HCT116 (cell line): ENCODE data around the gene FERD3L. TPM values are rescaled to one million over a fixed set of nuclear protein-coding genes. Genes with fewer than 3 reads are reported as not detected.

ENCODE experiments used
- ATAC-seq: fragments of 200-7000 bp; cut with Tn5 transposase; 2 replicates; pipeline ENCODE4 v1.9.1; 2020; ENCODE audit warnings: mild to moderate bottlenecking, moderate library complexity
- BruUV-seq: library from RNA; stranded (reverse); fragments of 400-500 nt; replicated peaks from 2 replicates; lab custom pipeline; 2021; lab: Mats Ljungman, UMichigan
- CTCF ChIA-PET: fragments of 300-600 bp; sonication (Branson Sonifier 250); formaldehyde crosslinking; loops from one replicate; lab custom pipeline; 2021; ENCODE audit warnings: antibody characterized with exemption; lab: Charles Lee
- POLR2A ChIA-PET: fragments of 300-600, 350-600 bp; sonication (Branson Sonifier 250); formaldehyde crosslinking; loops from one replicate; lab custom pipeline; 2021; ENCODE audit warnings: antibody characterized with exemption; lab: Charles Lee
- RAD21 ChIA-PET, 2 experiments: fragments of 300-600 bp; sonication (Branson Sonifier 250); formaldehyde crosslinking; loops; one replicate each; lab custom pipeline; 2023; ENCODE audit warnings: low total read pairs in 2 of 2; ENCODE audit not compliant: uncharacterized antibody in 2 of 2, unreplicated experiment in 2 of 2, low non-redundant PET in 1 of 2; lab: Charles Lee
- DNase-seq: peaks from one replicate; pipeline ENCODE4 v3.0.0-alpha.2; 2010; ENCODE audit warnings: low read depth, low spot score
- H2AFZ ChIP-seq: fragments of 200-600 bp; shearing (Covaris generic), sonication (generic); 2 replicates; pipeline ENCODE4 v1.6.1; 2017; ENCODE audit warnings: low read depth, mixed run types, mixed read lengths, antibody characterized with exemption, low read length; ENCODE audit not compliant: poor library complexity, severe bottlenecking
- H3K27ac ChIP-seq: 2 replicates; pipeline ENCODE4 v1.5.1; 2012; ENCODE audit warnings: low read depth, low read length
- H3K27me3 ChIP-seq: fragments of 200-600 bp; sonication (generic); 2 replicates; pipeline ENCODE4 v1.6.1; 2016; ENCODE audit warnings: mixed run types, low read length, mixed read lengths; ENCODE audit not compliant: insufficient read depth
- H3K36me3 ChIP-seq, 2 experiments: fragments of 200-500 bp in 1 of 2; fragments of 200-600 bp in 1 of 2; sonication (Bioruptor generic) in 1 of 2; sonication (generic) in 1 of 2; 2 replicates each; pipeline versions ENCODE4 v1.5.1 to v1.6.1; 2014 to 2016; ENCODE audit warnings: low read length in 2 of 2, inconsistent platforms in 1 of 2, mixed read lengths in 1 of 2, mixed run types in 1 of 2; ENCODE audit not compliant: insufficient read depth in 2 of 2, control insufficient read depth in 1 of 2
- H3K4me1 ChIP-seq, 2 experiments: fragments of 200-600 bp in 1 of 2; sonication (generic) in 1 of 2; 2 replicates each; pipeline versions ENCODE4 v1.5.1 to v1.6.1; 2012 to 2017; ENCODE audit warnings: low read length in 2 of 2, inconsistent platforms in 1 of 2, mild to moderate bottlenecking in 1 of 2, mixed read lengths in 1 of 2, mixed run types in 1 of 2, moderate library complexity in 1 of 2; ENCODE audit not compliant: insufficient read depth in 2 of 2, control insufficient read depth in 1 of 2
- H3K4me2 ChIP-seq: fragments of 200-600 bp; sonication (generic); 2 replicates; pipeline ENCODE4 v1.6.1; 2017; ENCODE audit warnings: mixed run types, low read length, mixed read lengths
- H3K4me3 ChIP-seq, 2 experiments: fragments of 200-600 bp in 1 of 2; sonication (generic) in 1 of 2; replicated peaks in 1 of 2; 2 replicates each; pipeline ENCODE4 v1.5.1; 2011 to 2016; ENCODE audit warnings: low read length in 2 of 2, control low read depth in 1 of 2, low read depth in 1 of 2, mild to moderate bottlenecking in 1 of 2, mixed read lengths in 1 of 2, mixed run types in 1 of 2
- H3K79me2 ChIP-seq: fragments of 200-600 bp; sonication (generic); 2 replicates; pipeline ENCODE4 v1.6.1; 2017; ENCODE audit warnings: mild to moderate bottlenecking, mixed run types, low read length, moderate library complexity, mixed read lengths; ENCODE audit not compliant: insufficient read depth
- H3K9ac ChIP-seq: fragments of 200-600 bp; sonication (generic); 2 replicates; pipeline ENCODE4 v1.6.1; 2016; ENCODE audit warnings: low read length, mixed read lengths
- H3K9me2 ChIP-seq: fragments of 200-600 bp; sonication (generic), shearing (Covaris generic); 2 replicates; pipeline ENCODE4 v1.6.1; 2017; ENCODE audit warnings: mixed run types, mild to moderate bottlenecking, moderate library complexity; ENCODE audit not compliant: insufficient read depth
- H3K9me3 ChIP-seq, 2 experiments: fragments of 200-500 bp in 1 of 2; fragments of 200-600 bp in 1 of 2; sonication (Bioruptor generic) in 1 of 2; sonication (generic) in 1 of 2; 2 replicates each; pipeline ENCODE4 v1.6.1; 2014 to 2017; ENCODE audit warnings: low read length in 2 of 2, mixed read lengths in 2 of 2, inconsistent platforms in 1 of 2, low read depth in 1 of 2, mild to moderate bottlenecking in 1 of 2, mixed run types in 1 of 2, moderate library complexity in 1 of 2; ENCODE audit not compliant: control insufficient read depth in 1 of 2, insufficient read depth in 1 of 2
- H4K20me1 ChIP-seq: fragments of 200-600 bp; sonication (generic), shearing (Covaris generic); 2 replicates; pipeline ENCODE4 v1.6.1; 2017; ENCODE audit warnings: mixed run types, mild to moderate bottlenecking, moderate library complexity; ENCODE audit not compliant: insufficient read depth
- ATF3 ChIP-seq: IDR thresholded peaks from 2 replicates; pipeline ENCODE4 v1.6.1; 2012
- CBX3 ChIP-seq: IDR thresholded peaks from 2 replicates; pipeline ENCODE4 v1.6.1; 2012; ENCODE audit warnings: low read depth
- EGR1 ChIP-seq: IDR thresholded peaks from 2 replicates; pipeline ENCODE4 v1.6.1; 2012; ENCODE audit warnings: low read depth
- EZH2 ChIP-seq: fragments of 200-600 bp; sonication (generic); IDR thresholded peaks from 2 replicates; pipeline ENCODE4 v1.6.1; 2017; ENCODE audit warnings: antibody characterized with exemption, mixed run types
- MAX ChIP-seq: IDR thresholded peaks from 2 replicates; pipeline ENCODE4 v1.6.1; 2012
- POLR2AphosphoS5 ChIP-seq: IDR thresholded peaks from 2 replicates; pipeline ENCODE4 v1.6.1; 2011; ENCODE audit warnings: mild to moderate bottlenecking, low read depth, low read length, moderate library complexity
- SP1 ChIP-seq: IDR thresholded peaks from 2 replicates; pipeline ENCODE4 v1.6.1; 2012; ENCODE audit warnings: low read depth
- YY1 ChIP-seq: IDR thresholded peaks from 2 replicates; pipeline ENCODE4 v1.6.1; 2011; ENCODE audit warnings: low read length, low read depth, moderate library complexity, mild to moderate bottlenecking; ENCODE audit not compliant: insufficient replicate concordance; ENCODE audit errors: extremely low read depth
- ZFX ChIP-seq: fragments of 450-650 bp; IDR thresholded peaks from 2 replicates; pipeline ENCODE4 v1.6.1; 2017
- ZNF274 ChIP-seq: fragments of 200-500 bp; sonication (Bioruptor generic); IDR thresholded peaks from 2 replicates; pipeline ENCODE4 v1.6.1; 2014; ENCODE audit warnings: mild to moderate bottlenecking, low read depth, low read length, inconsistent platforms
- intact Hi-C: fragments of 100-400 bp; cut with micrococcal nuclease; formaldehyde crosslinking; loops from 2 replicates; pipeline ENCODE4 v1.10.0; 2022
- total RNA-seq: library from RNA; stranded (reverse); gene quantifications from one replicate; pipeline ENCODE4 v1.2.1, GENCODE V29; 2021; ENCODE audit not compliant: unreplicated experiment

Gene FERD3L
- total RNA-seq, 1 experiment from 2014 or later = not detected

- CTCF ChIA-PET = no interaction called here
- no peak overlapping the region for H3K9ac ChIP-seq
- TF ChIP-seq EZH2 (no peak), MAX (no peak), EGR1 (no peak), ZNF274 (no peak), CBX3 (no peak), ZFX (no peak), POLR2AphosphoS5 (no peak), SP1 (no peak), ATF3 (no peak), YY1 (no peak)
- no peaks in the 10 kb centered on the region for H3K9me3 ChIP-seq
- DNase-seq (no peak), ATAC-seq (no peak)
- no TSS peak for BruUV-seq
- H3K79me2 ChIP-seq = no peaks in the 10 kb centered on the region
- H2AFZ ChIP-seq = no peak overlapping the region
- no peak overlapping the region for H3K27ac ChIP-seq
- no peaks in the 10 kb centered on the region for H3K27me3 ChIP-seq
- RAD21 ChIA-PET = no interaction called here
- no peak overlapping the region for H3K4me2 ChIP-seq
- H4K20me1 ChIP-seq = no peaks in the 10 kb centered on the region
- no peak overlapping the region for H3K4me3 ChIP-seq
- H3K9me2 ChIP-seq = no peaks in the 10 kb centered on the region
- intact Hi-C loops = no loop called here
- POLR2A ChIA-PET = no interaction called here
- no peaks in the 10 kb centered on the region for H3K36me3 ChIP-seq
- H3K4me1 ChIP-seq = no peaks in the 10 kb centered on the region
Observed at GRCh38 chr7:19145434-19146115, 354 bp upstream of the FERD3L start.
